Measurements from ENCODE around the gene KLHL30. TPM values are rescaled to one million over a fixed set of nuclear protein-coding genes. Genes with fewer than 3 reads are reported as not detected.
A peak's percentile ranks its signal among the peaks of the same experiment; 100 is the strongest.
"Not testable (repeated sequence)": the region's sequence is repeated elsewhere in the genome, so short reads cannot be mapped to it uniquely, and the experiment has no call there.

The KLHL30 gene
- total and polyA plus RNA-seq, 8 donors = 0.06 to 1.0 (median 0.15) TPM

- Histone ChIP-seq H3K27me3 (no peaks in the 10 kb centered on the region), H3K36me3 (peaks cover 0 to 89% of the 10 kb centered on the region in 2 donors), H3K27ac (peak overlapping the region in 1 of 2 donors; percentile 43), H3K9me3 (no peaks in the 10 kb centered on the region), H3K4me1 (peaks cover 0 to 10% of the 10 kb centered on the region in 2 donors), H3K4me3 (no peak overlapping the region)
- intact Hi-C loops (cut with DNase I) = no loop called here
- no peak for ATAC-seq
- DNase-seq = no peak
- TF ChIP-seq CTCF (IDR thresholded peaks at IDR 0.05) = no peak
These were observed 32.1 kb downstream of the KLHL30 start for GRCh38 chr2:238170386-238171071.

- DNase-seq; H3K9me3 ChIP-seq; intact Hi-C loops (cut with DNase I); H3K27ac ChIP-seq; ATAC-seq; H3K4me3 ChIP-seq; H3K27me3 ChIP-seq: not testable (repeated sequence)
- H3K4me1 ChIP-seq = peaks cover 0 to 10% of the 10 kb centered on the region in 2 donors
- H3K36me3 ChIP-seq = peaks cover 0 to 92% of the 10 kb centered on the region in 2 donors
These were observed 32.6 kb downstream of the KLHL30 start for GRCh38 chr2:238171072-238171431.

- ATAC-seq (no peak), DNase-seq (no peak)
- TF ChIP-seq CTCF (IDR thresholded peaks at IDR 0.05) = no peak
- H3K4me3 ChIP-seq = no peak overlapping the region
- H3K36me3 ChIP-seq = peaks cover 0 to 95% of the 10 kb centered on the region in 2 donors
- intact Hi-C loops (cut with DNase I) = no loop called here
- no peaks in the 10 kb centered on the region for H3K27me3 ChIP-seq
- no peak overlapping the region for H3K27ac ChIP-seq
- no peaks in the 10 kb centered on the region for H3K9me3 ChIP-seq
- peaks cover 0 to 10% of the 10 kb centered on the region in 2 donors for H3K4me1 ChIP-seq
These were observed 33.2 kb downstream of the KLHL30 start for GRCh38 chr2:238171575-238172187.

- Histone ChIP-seq H3K4me3 (no peak overlapping the region), H3K4me1 (peaks cover 0 to 10% of the 10 kb centered on the region in 2 donors), H3K9me3 (no peaks in the 10 kb centered on the region), H3K27ac (no peak overlapping the region), H3K36me3 (peaks cover 0 to 94% of the 10 kb centered on the region in 2 donors), H3K27me3 (no peaks in the 10 kb centered on the region)
- no peak for ATAC-seq
- TF ChIP-seq CTCF (IDR thresholded peaks at IDR 0.05) = no peak
- DNase-seq = no peak
- intact Hi-C loops (cut with DNase I) = no loop called here
These were observed 34.0 kb downstream of the KLHL30 start for GRCh38 chr2:238172439-238172838.

GRCh38 chr2:238173692-238174091 lies 35.2 kb downstream of the KLHL30 start:
- Histone ChIP-seq H3K27me3 (no peaks in the 10 kb centered on the region), H3K4me3 (no peak overlapping the region), H3K9me3 (no peaks in the 10 kb centered on the region), H3K4me1 (peaks cover 0 to 10% of the 10 kb centered on the region in 2 donors), H3K27ac (no peak overlapping the region), H3K36me3 (peaks cover 0 to 96% of the 10 kb centered on the region in 2 donors)
- DNase-seq (no peak), ATAC-seq (no peak)
- intact Hi-C loops (cut with DNase I) = no loop called here
- no peak for TF ChIP-seq CTCF (IDR thresholded peaks at IDR 0.05)

Data from left lung (tissue), 10 donors.